PC-3 (cell line): ENCODE data around the gene METTL26. TPM values are rescaled to one million over a fixed set of nuclear protein-coding genes. Genes with fewer than 3 reads are reported as not detected.

Experiments
- ATAC-seq: fragments of 200-7000 bp; cut with Tn5 transposase; 2 replicates; pipeline ENCODE4 v1.9.1; 2020; ENCODE audit warnings: mild to moderate bottlenecking, moderate library complexity
- BruUV-seq: library from RNA; stranded (reverse); fragments of 400-500 nt; replicated peaks from 2 replicates; lab custom pipeline; 2021; lab: Mats Ljungman, UMichigan
- CTCF ChIA-PET: fragments of 300-600 bp; sonication (Branson Sonifier 250); formaldehyde crosslinking; loops from one replicate; lab custom pipeline; 2022; ENCODE audit warnings: antibody characterized with exemption; lab: Charles Lee
- POLR2A ChIA-PET: fragments of 300-600 bp; sonication (Branson Sonifier 250); formaldehyde crosslinking; loops from one replicate; lab custom pipeline; 2022; ENCODE audit warnings: antibody characterized with exemption; ENCODE audit not compliant: unreplicated experiment; lab: Charles Lee
- DNase-seq: peaks from one replicate; pipeline ENCODE4 v3.0.0-alpha.2; 2015
- H2AFZ ChIP-seq: fragments of 300-600 bp; sonication (generic); 2 replicates; pipeline ENCODE4 v1.6.0; 2016; ENCODE audit warnings: antibody characterized with exemption, low read length
- H3F3A ChIP-seq: fragments of 300-600 bp; sonication (generic); one replicate; pipeline ENCODE4 v1.6.0; 2017; ENCODE audit warnings: antibody characterized with exemption, low read length, control low read depth, mild to moderate bottlenecking; ENCODE audit not compliant: unreplicated experiment
- H3K27ac ChIP-seq: fragments of 300-600 bp; sonication (generic); 2 replicates; pipeline ENCODE4 v1.5.1; 2016; ENCODE audit warnings: mild to moderate bottlenecking, low read length
- H3K27me3 ChIP-seq: fragments of 300-600 bp; sonication (generic); 2 replicates; pipeline ENCODE4 v1.6.1; 2016; ENCODE audit warnings: low read length, mixed read lengths
- H3K36me3 ChIP-seq: fragments of 300-600 bp; sonication (generic); 2 replicates; pipeline ENCODE4 v1.6.1; 2016; ENCODE audit warnings: low read depth, mixed run types, low read length, mixed read lengths
- H3K4me1 ChIP-seq: fragments of 300-600 bp; sonication (generic); 2 replicates; pipeline ENCODE4 v1.5.1; 2016; ENCODE audit warnings: low read length; ENCODE audit not compliant: insufficient read depth
- H3K4me2 ChIP-seq: fragments of 300-600 bp; sonication (generic); 2 replicates; pipeline ENCODE4 v1.6.0; 2016; ENCODE audit warnings: low read length
- H3K4me3 ChIP-seq: fragments of 300-600 bp; sonication (generic); 2 replicates; pipeline ENCODE4 v1.5.1; 2016; ENCODE audit warnings: mild to moderate bottlenecking, low read length, mixed read lengths
- H3K79me2 ChIP-seq: fragments of 300-600 bp; sonication (generic); 2 replicates; pipeline ENCODE4 v1.6.1; 2017; ENCODE audit warnings: low read length, mixed read lengths
- H3K9ac ChIP-seq: fragments of 300-600 bp; sonication (generic); 2 replicates; pipeline ENCODE4 v1.6.0; 2016; ENCODE audit warnings: mild to moderate bottlenecking, low read length
- H3K9me2 ChIP-seq: fragments of 300-600 bp; sonication (generic); replicated peaks from 2 replicates; pipeline ENCODE4 v1.6.1; 2016; ENCODE audit warnings: mixed run types, low read length, mixed read lengths
- H3K9me3 ChIP-seq: fragments of 300-600 bp; sonication (generic); 2 replicates; pipeline ENCODE4 v1.6.1; 2016; ENCODE audit warnings: low read length, mixed read lengths
- H4K20me1 ChIP-seq: fragments of 300-600 bp; sonication (generic); 2 replicates; pipeline ENCODE4 v1.6.1; 2016; ENCODE audit warnings: low read length, mixed read lengths
- CTCF ChIP-seq: fragments of 300-600 bp; sonication (generic); conservative IDR thresholded peaks from 2 replicates; pipeline ENCODE4 v1.5.1; 2017; ENCODE audit warnings: antibody characterized with exemption, low read depth, mild to moderate bottlenecking, low read length
- EZH2 ChIP-seq: fragments of 300-600 bp; sonication (generic); IDR thresholded peaks from one replicate; pipeline ENCODE4 v1.6.1; 2017; ENCODE audit warnings: antibody characterized with exemption, mild to moderate bottlenecking, low read length; ENCODE audit not compliant: unreplicated experiment
- EZH2phosphoT487 ChIP-seq: fragments of 300-600 bp; sonication (generic); IDR thresholded peaks from 2 replicates; pipeline ENCODE4 v1.6.1; 2018; ENCODE audit warnings: mild to moderate bottlenecking, antibody characterized with exemption, low read length, borderline replicate concordance
- intact Hi-C: fragments of 100-400 bp; cut with micrococcal nuclease; formaldehyde crosslinking; loops from 2 replicates; pipeline ENCODE4 v1.9.0; 2023
- total RNA-seq: library from RNA; depleted of rRNA; stranded (reverse); fragments of >200 nt; gene quantifications from 2 replicates; pipeline ENCODE4 v1.2.3, GENCODE V29; 2014

Gene METTL26
- total RNA-seq, 1 experiment from 2014 or later: 179 TPM

- no peaks in the 10 kb centered on the region for H3F3A ChIP-seq
- TF ChIP-seq EZH2phosphoT487 (no peak), EZH2 (no peak), CTCF (no peak)
- H3K4me2 ChIP-seq: no peak overlapping the region
- H3K4me1 ChIP-seq: peaks cover 19% of the 10 kb centered on the region
- no peaks in the 10 kb centered on the region for H3K9me3 ChIP-seq
- H3K27me3 ChIP-seq: no peaks in the 10 kb centered on the region
- H3K79me2 ChIP-seq: peaks cover 46% of the 10 kb centered on the region
- ATAC-seq: no peak
- no peak overlapping the region for H3K27ac ChIP-seq
- no peaks in the 10 kb centered on the region for H3K36me3 ChIP-seq
- 0 out of 2 replicates have a peak, but pooled peaks cover 12% of the 10 kb centered on the region for H4K20me1 ChIP-seq
- no peak for DNase-seq
- H3K4me3 ChIP-seq: no peak overlapping the region
- no peak overlapping the region for H2AFZ ChIP-seq
- H3K9ac ChIP-seq: no peak overlapping the region
- ChIA-PET POLR2A (no interaction called here), CTCF (no interaction called here)
- H3K9me2 ChIP-seq: no peaks in the 10 kb centered on the region
- intact Hi-C loops: no loop called here
- no TSS peak for BruUV-seq
Measured at GRCh38 chr16:596736-597060, 39.4 kb downstream of the METTL26 start.

- Histone ChIP-seq H3K36me3 (no peaks in the 10 kb centered on the region), H3K9me3 (no peaks in the 10 kb centered on the region), H4K20me1 (peaks cover 12% of the 10 kb centered on the region; the same call in 1 of the 2 replicates), H3K4me3 (no peak overlapping the region), H2AFZ (no peak overlapping the region), H3F3A (no peaks in the 10 kb centered on the region), H3K9me2 (no peaks in the 10 kb centered on the region), H3K27ac (no peak overlapping the region), H3K27me3 (no peaks in the 10 kb centered on the region), H3K4me2 (no peak overlapping the region), H3K79me2 (peaks cover 52% of the 10 kb centered on the region), H3K9ac (no peak overlapping the region), H3K4me1 (peaks cover 22% of the 10 kb centered on the region)
- ATAC-seq: peak; percentile 35; the same call in 1 of the 2 replicates
- CTCF ChIA-PET: no interaction called here
- BruUV-seq: no TSS peak
- intact Hi-C loops: no loop called here
- POLR2A ChIA-PET: no interaction called here
- peak; percentile 39 for DNase-seq
- TF ChIP-seq EZH2phosphoT487 (no peak), CTCF (no peak)
Measured at GRCh38 chr16:595942-596735, 40.0 kb downstream of the METTL26 start.

GRCh38 chr16:595094-595528, 41.0 kb downstream of the METTL26 start:
- peaks cover 12% of the 10 kb centered on the region; the same call in 1 of the 2 replicates for H4K20me1 ChIP-seq
- intact Hi-C loops: no loop called here
- H3K27me3 ChIP-seq: no peaks in the 10 kb centered on the region
- TF ChIP-seq CTCF: no peak
- TF ChIP-seq EZH2: no peak
- TF ChIP-seq EZH2phosphoT487: no peak
- ATAC-seq (no peak), DNase-seq (no peak)
- H3K4me1 ChIP-seq: peaks cover 28% of the 10 kb centered on the region
- no peaks in the 10 kb centered on the region for H3K9me3 ChIP-seq
- H3K9ac ChIP-seq: no peak overlapping the region
- no peaks in the 10 kb centered on the region for H3K36me3 ChIP-seq
- H3K27ac ChIP-seq: no peak overlapping the region
- peaks cover 62% of the 10 kb centered on the region for H3K79me2 ChIP-seq
- no peak overlapping the region for H2AFZ ChIP-seq
- H3K4me2 ChIP-seq: no peak overlapping the region
- ChIA-PET POLR2A (no interaction called here), CTCF (no interaction called here)
- H3K9me2 ChIP-seq: no peaks in the 10 kb centered on the region
- no peaks in the 10 kb centered on the region for H3F3A ChIP-seq
- H3K4me3 ChIP-seq: no peak overlapping the region
- BruUV-seq: no TSS peak
